ENCODE data around the gene MTMR11.
"Not testable (repeated sequence)": the region's sequence is repeated elsewhere in the genome, so short reads cannot be mapped to it uniquely, and the experiment has no call there.

MTMR11 gene

DNA sequence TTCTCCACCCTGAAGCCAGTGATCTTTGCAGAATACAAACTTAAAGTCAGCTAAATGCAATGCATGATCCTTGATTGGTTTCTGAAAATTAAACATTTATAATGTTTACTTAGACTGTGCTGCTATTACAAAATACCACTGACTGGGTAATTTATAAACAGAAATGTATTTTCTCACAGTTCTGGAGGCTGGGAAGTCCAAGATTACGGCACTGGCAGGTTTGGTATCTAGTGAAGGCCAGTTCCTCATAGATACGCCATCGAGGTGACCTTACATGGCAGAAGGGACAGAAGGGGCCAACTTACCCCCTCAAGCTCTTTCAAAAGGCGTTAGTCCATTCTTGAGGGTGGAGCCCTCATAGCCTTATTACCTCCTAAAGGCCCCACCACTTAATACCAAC, 40.1 kb downstream of the MTMR11 start:
- no peak for DNase-seq (ENCODE audit: low read depth in 2 of 2)

- no peak for DNase-seq (ENCODE audit: low read depth in 2 of 2)
Measured at GRCh38 chr1:149888999-149889289, 47.7 kb downstream of the MTMR11 start.

GRCh38 chr1:149888247-149888998, 48.3 kb downstream of the MTMR11 start:
- DNase-seq (ENCODE audit: low read depth in 2 of 2), result peak; percentile 49 to 61

DNA sequence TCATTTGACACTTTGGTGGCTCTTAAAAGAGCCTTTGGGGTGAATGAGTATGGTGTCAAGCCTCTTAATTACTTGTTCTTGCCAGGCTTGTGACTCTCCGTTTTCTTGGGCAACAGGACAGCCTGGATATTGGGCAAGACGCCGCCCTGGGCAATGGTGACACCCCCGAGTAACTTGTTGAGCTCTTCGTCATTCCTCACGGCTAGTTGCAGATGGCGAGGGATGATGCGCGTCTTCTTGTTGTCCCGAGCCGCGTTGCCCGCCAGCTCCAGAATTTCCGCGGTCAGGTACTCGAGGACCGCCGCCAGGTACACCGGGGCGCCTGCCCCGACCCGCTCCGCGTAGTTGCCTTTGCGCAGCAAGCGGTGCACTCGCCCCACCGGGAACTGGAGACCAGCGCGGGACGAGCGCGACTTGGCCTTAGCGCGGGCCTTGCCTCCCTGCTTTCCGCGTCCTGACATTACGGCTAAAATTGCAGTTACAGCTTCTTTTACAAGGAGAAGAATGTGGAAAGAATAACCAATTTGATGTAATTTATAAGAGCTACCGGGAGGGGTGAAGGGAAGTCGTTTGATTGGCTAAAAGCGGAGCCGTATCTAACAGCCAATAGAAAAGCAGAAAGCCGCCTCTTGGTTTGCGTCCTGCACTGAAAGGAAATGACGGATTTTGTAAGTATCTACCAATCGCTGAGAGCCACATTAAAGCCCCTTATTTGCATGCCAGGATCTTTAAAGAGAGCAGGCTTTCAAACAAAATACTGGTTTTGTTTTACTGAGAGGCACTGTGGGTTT, 49.0 kb downstream of the MTMR11 start:
- DNase-seq (ENCODE audit: low read depth in 2 of 2), result peak; percentile 34 to 58

- DNase-seq (ENCODE audit: low read depth in 2 of 2), result not testable (repeated sequence)
Measured at GRCh38 chr1:149887196-149887455, 49.6 kb downstream of the MTMR11 start.

DNA sequence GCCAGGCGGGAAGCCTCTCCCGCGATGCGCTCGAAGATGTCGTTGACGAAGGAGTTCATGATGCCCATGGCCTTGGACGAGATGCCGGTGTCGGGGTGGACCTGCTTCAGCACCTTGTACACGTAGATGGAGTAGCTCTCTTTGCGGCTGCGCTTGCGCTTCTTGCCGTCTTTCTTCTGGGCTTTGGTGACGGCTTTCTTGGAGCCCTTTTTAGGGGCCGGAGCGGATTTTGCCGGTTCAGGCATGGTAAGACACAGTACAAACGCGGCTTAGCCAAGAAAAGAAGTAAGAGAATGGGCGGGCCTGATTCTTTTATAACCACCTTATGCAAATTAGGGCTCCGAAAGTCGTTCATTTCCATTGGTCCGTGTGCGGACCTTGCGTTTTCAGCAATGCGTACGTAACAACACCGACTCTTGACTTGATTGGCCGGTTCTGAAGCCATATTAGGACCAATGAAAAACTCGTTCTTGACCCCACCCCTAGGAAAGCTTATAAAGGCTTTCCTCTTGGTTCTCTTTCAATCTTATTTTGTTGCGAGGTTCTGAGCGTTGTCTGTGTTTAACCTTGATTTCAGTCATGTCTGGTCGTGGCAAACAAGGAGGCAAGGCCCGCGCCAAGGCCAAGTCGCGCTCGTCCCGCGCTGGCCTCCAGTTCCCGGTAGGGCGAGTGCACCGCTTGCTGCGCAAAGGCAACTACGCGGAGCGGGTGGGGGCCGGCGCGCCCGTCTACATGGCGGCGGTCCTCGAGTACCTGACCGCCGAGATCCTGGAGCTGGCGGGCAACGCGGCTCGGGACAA, 50.1 kb downstream of the MTMR11 start:
- peak; percentile 51 to 77 for DNase-seq (ENCODE audit: low read depth in 2 of 2)

DNA sequence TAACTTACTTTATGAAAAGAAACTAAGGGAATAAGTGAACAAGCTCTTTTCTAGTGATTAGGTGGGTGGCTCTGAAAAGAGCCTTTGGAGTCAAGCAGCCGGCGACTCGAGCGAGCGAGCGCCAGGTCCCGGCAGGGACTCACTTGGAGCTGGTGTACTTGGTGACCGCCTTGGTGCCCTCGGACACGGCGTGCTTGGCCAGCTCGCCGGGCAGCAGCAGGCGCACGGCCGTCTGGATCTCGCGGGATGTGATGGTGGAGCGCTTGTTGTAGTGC, 50.6 kb downstream of the MTMR11 start:
- not testable (repeated sequence) for DNase-seq (ENCODE audit: low read depth in 2 of 2)

DNA sequence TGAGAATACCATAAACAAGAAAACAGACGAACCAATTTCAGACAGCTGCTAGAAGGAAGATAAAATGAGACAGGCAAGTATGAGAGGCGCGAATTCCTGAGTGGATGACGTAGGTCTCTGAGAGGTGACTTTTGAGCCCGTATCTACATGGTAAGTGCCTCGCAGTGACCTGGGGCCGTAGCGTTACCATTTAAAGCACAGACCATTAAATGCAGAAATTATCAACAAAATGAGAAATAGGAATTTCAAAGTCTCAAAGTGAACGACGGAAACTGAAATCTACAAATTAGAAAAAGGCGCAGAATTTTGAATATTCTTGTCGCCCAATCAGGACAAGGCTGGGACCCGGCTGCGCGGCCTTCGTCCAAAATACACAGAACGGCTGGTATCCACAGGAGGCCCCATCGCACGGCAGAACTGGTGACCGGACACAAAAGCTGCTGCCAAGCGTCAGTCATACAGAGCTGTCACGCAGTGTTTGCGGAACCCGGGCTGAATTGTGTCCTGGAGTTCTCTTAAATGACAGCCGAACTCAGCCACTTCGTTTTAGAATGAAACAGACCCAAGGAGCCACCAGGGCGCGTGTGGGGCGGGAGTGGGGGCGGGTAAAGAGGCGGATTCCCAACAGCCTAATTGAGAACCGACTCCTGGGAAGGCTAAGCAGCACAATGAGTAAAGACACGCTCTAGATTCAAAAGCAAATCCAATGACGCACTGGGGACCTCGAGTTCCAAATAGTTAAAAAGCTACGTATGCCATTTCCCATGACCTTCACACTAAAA, 51.1 kb downstream of the MTMR11 start:
- peak; percentile 41 to 48 for DNase-seq (ENCODE audit: low read depth in 2 of 2)

- DNase-seq (ENCODE audit: low read depth in 2 of 2), result no peak
Measured at GRCh38 chr1:149884433-149885338, 52.0 kb downstream of the MTMR11 start.

GRCh38 chr1:149883598-149884247, 53.0 kb downstream of the MTMR11 start:
- no peak for DNase-seq (ENCODE audit: low read depth in 2 of 2)

GRCh38 chr1:149881876-149882275, 54.8 kb downstream of the MTMR11 start:
- DNase-seq (ENCODE audit: low read depth in 2 of 2), result no peak

- DNase-seq (ENCODE audit: low read depth in 2 of 2), result no peak
Measured at GRCh38 chr1:149879556-149879955, 57.1 kb downstream of the MTMR11 start.

All from stimulated activated CD4-positive, alpha-beta T cell treated with anti-CD3 and anti-CD28 coated beads, Interleukin-1b, Interleukin-23, amount 100 ng/mL, for 4 hours (primary cell).